ENCODE data around the gene CXorf66.
"Not testable (repeated sequence)": the region's sequence is repeated elsewhere in the genome, so short reads cannot be mapped to it uniquely, and the experiment has no call there.

The CXorf66 gene

GRCh38 chrX:139921142-139921541 is 44.2 kb downstream of the CXorf66 start:
- H3K36me3 ChIP-seq (ENCODE audit: control insufficient read depth, low read depth, low read length); H3K9ac ChIP-seq (ENCODE audit: low read length); H3K27ac ChIP-seq (ENCODE audit: low read length); H3K27me3 ChIP-seq (ENCODE audit: control insufficient read depth, insufficient read depth, low read length); H3K4me1 ChIP-seq (ENCODE audit: control insufficient read depth, low read depth, low read length); H3K4me3 ChIP-seq (ENCODE audit: low read length); H3K9me3 ChIP-seq (ENCODE audit: control insufficient read depth, low read depth, low read length): not testable (repeated sequence)

GRCh38 chrX:139920316-139920715 is 45.0 kb downstream of the CXorf66 start:
- Histone ChIP-seq H3K9ac (ENCODE audit: low read length) (no peak overlapping the region), H3K27me3 (ENCODE audit: control insufficient read depth, insufficient read depth, low read length) (no peaks in the 10 kb centered on the region), H3K27ac (ENCODE audit: low read length) (no peak overlapping the region), H3K4me3 (ENCODE audit: low read length) (no peak overlapping the region), H3K36me3 (ENCODE audit: control insufficient read depth, low read depth, low read length) (no peaks in the 10 kb centered on the region), H3K9me3 (ENCODE audit: control insufficient read depth, low read depth, low read length) (no peaks in the 10 kb centered on the region), H3K4me1 (ENCODE audit: control insufficient read depth, low read depth, low read length) (no peaks in the 10 kb centered on the region)

- Histone ChIP-seq H3K27me3 (ENCODE audit: control insufficient read depth, insufficient read depth, low read length) (no peaks in the 10 kb centered on the region), H3K27ac (ENCODE audit: low read length) (no peak overlapping the region), H3K4me1 (ENCODE audit: control insufficient read depth, low read depth, low read length) (no peaks in the 10 kb centered on the region), H3K9me3 (ENCODE audit: control insufficient read depth, low read depth, low read length) (peaks cover 2% of the 10 kb centered on the region), H3K36me3 (ENCODE audit: control insufficient read depth, low read depth, low read length) (no peaks in the 10 kb centered on the region), H3K9ac (ENCODE audit: low read length) (no peak overlapping the region), H3K4me3 (ENCODE audit: low read length) (no peak overlapping the region)
These were observed 50.9 kb downstream of the CXorf66 start for GRCh38 chrX:139914421-139914820.

- peaks cover 8% of the 10 kb centered on the region for H3K9me3 ChIP-seq (ENCODE audit: control insufficient read depth, low read depth, low read length)
- no peak overlapping the region for H3K9ac ChIP-seq (ENCODE audit: low read length)
- H3K27me3 ChIP-seq (ENCODE audit: control insufficient read depth, insufficient read depth, low read length) = no peaks in the 10 kb centered on the region
- no peaks in the 10 kb centered on the region for H3K36me3 ChIP-seq (ENCODE audit: control insufficient read depth, low read depth, low read length)
- no peak overlapping the region for H3K27ac ChIP-seq (ENCODE audit: low read length)
- no peaks in the 10 kb centered on the region for H3K4me1 ChIP-seq (ENCODE audit: control insufficient read depth, low read depth, low read length)
- no peak overlapping the region for H3K4me3 ChIP-seq (ENCODE audit: low read length)
These were observed 55.6 kb downstream of the CXorf66 start for GRCh38 chrX:139909712-139910111.

GRCh38 chrX:139907078-139907477 is 58.2 kb downstream of the CXorf66 start:
- Histone ChIP-seq H3K9ac (ENCODE audit: low read length) (no peak overlapping the region), H3K9me3 (ENCODE audit: control insufficient read depth, low read depth, low read length) (peaks cover 17% of the 10 kb centered on the region), H3K27me3 (ENCODE audit: control insufficient read depth, insufficient read depth, low read length) (no peaks in the 10 kb centered on the region), H3K27ac (ENCODE audit: low read length) (no peak overlapping the region), H3K4me1 (ENCODE audit: control insufficient read depth, low read depth, low read length) (peaks cover 5% of the 10 kb centered on the region), H3K4me3 (ENCODE audit: low read length) (no peak overlapping the region), H3K36me3 (ENCODE audit: control insufficient read depth, low read depth, low read length) (no peaks in the 10 kb centered on the region)

GRCh38 chrX:139905743-139906142 is 59.6 kb downstream of the CXorf66 start:
- Histone ChIP-seq H3K4me3 (ENCODE audit: low read length) (no peak overlapping the region), H3K27me3 (ENCODE audit: control insufficient read depth, insufficient read depth, low read length) (no peaks in the 10 kb centered on the region), H3K9ac (ENCODE audit: low read length) (no peak overlapping the region), H3K27ac (ENCODE audit: low read length) (no peak overlapping the region), H3K4me1 (ENCODE audit: control insufficient read depth, low read depth, low read length) (peaks cover 5% of the 10 kb centered on the region), H3K9me3 (ENCODE audit: control insufficient read depth, low read depth, low read length) (peaks cover 20% of the 10 kb centered on the region), H3K36me3 (ENCODE audit: control insufficient read depth, low read depth, low read length) (no peaks in the 10 kb centered on the region)

Data from iPS-18a (cell line).